Lung (tissue), 12 donors: ENCODE data around the gene PASK. TPM values are rescaled to one million over a fixed set of nuclear protein-coding genes. Genes with fewer than 3 reads are reported as not detected.

ENCODE experiments used
- ATAC-seq: fragments of 200-7000 bp; cut with Tn5 transposase; one replicate; pipeline ENCODE4 v1.9.1; 2020; ENCODE audit warnings: moderate number of reproducible peaks; ENCODE audit not compliant: insufficient read depth, low FRiP score
- DNase-seq, 3 donors: peaks; one replicate each; pipeline ENCODE4 v3.0.0-alpha.2; 2013 to 2017
- H3K27ac ChIP-seq, 2 donors: one replicate each; pipeline ENCODE4 v1.5.1; 2013; ENCODE audit warnings: mild to moderate bottlenecking in 2 of 2, moderate library complexity in 2 of 2, control low read depth in 1 of 2, inconsistent platforms in 1 of 2, low read depth in 1 of 2, low read length in 1 of 2
- H3K27me3 ChIP-seq, 3 donors: one replicate each; pipeline ENCODE4 v1.5.1; 2013; ENCODE audit warnings: low read length in 2 of 3; ENCODE audit not compliant: control insufficient read depth in 3 of 3, insufficient read depth in 3 of 3
- H3K36me3 ChIP-seq, 4 donors: one replicate each; pipeline ENCODE4 v1.5.1; 2013; ENCODE audit warnings: low read length in 4 of 4, mild to moderate bottlenecking in 1 of 4, moderate library complexity in 1 of 4; ENCODE audit not compliant: control insufficient read depth in 4 of 4, insufficient read depth in 4 of 4
- H3K4me1 ChIP-seq, 5 donors: one replicate each; pipeline ENCODE4 v1.5.1; 2013; ENCODE audit warnings: low read length in 5 of 5, mild to moderate bottlenecking in 2 of 5, moderate library complexity in 1 of 5; ENCODE audit not compliant: control insufficient read depth in 5 of 5, insufficient read depth in 5 of 5
- H3K4me3 ChIP-seq: one replicate; pipeline ENCODE4 v1.5.1; 2013; ENCODE audit warnings: mild to moderate bottlenecking, control low read depth, moderate library complexity
- H3K9ac ChIP-seq, 2 donors: one replicate each; pipeline ENCODE4 v1.5.1; 2013; ENCODE audit warnings: low read length in 2 of 2, control low read depth in 1 of 2; ENCODE audit not compliant: insufficient read depth in 1 of 2
- H3K9me3 ChIP-seq, 4 donors: one replicate each; pipeline ENCODE4 v1.5.1; 2013; ENCODE audit warnings: low read length in 3 of 4, mild to moderate bottlenecking in 1 of 4, moderate library complexity in 1 of 4; ENCODE audit not compliant: control insufficient read depth in 4 of 4, insufficient read depth in 3 of 4
- CTCF ChIP-seq: IDR thresholded peaks from 2 replicates; pipeline ENCODE4 v1.5.1; 2012; ENCODE audit warnings: mild to moderate bottlenecking; ENCODE audit errors: control extremely low read depth, extremely low read depth
- WGBS, 2 donors: extraction: QIAGEN DNeasy Blood & Tissue Kit; methylation state at CpG; one replicate each; pipeline ENCODE4 v1.1.7; 2013; 5-methylcytosine and 5-hydroxymethylcytosine counted together
- polyA plus RNA-seq, 2 donors: library from polyadenylated mRNA; stranded (reverse); fragments of 200-250 nt; gene quantifications; one replicate each; pipeline ENCODE4 v1.2.1, GENCODE V29; 2013
- total RNA-seq, 2 donors: library from RNA; depleted of rRNA in 1 of 2; stranded (reverse); fragments of >200 nt in 1 of 2; gene quantifications; one replicate each; pipeline ENCODE4 v1.2.1, GENCODE V29; 2014 to 2021
- donor health status: control.
- donor health status: control.
- donor health status: Bipolar disorder and iron deficiency.
- donor health status: healthy.
- donor health status: DM: yes; HTN: yes; CAD: no.

PASK gene
- total and polyA plus RNA-seq, 4 donors = 3.5 to 21.8 (median 13.2) TPM

GRCh38 chr2:241177526-241178334 is 28.5 kb upstream of the PASK start:
- ATAC-seq (no peak), DNase-seq (no peak)
- Histone ChIP-seq H3K4me3 (no peak overlapping the region), H3K36me3 (peaks cover 8 to 27% (median 12%) of the 10 kb centered on the region in 4 donors), H3K27me3 (no peaks in the 10 kb centered on the region), H3K9ac (no peak overlapping the region), H3K27ac (no peak overlapping the region), H3K4me1 (peaks cover 0 to 2% (median 0%) of the 10 kb centered on the region in 5 donors), H3K9me3 (no peaks in the 10 kb centered on the region)
- WGBS, 2 donors = 95 to 96% methylated on average over 12 of the region's 12 CpGs
- no peak for TF ChIP-seq CTCF

- WGBS, 2 donors = 93 to 95% methylated on average over 2 of the region's 2 CpGs
- no peak for DNase-seq
- no peak overlapping the region for H3K27ac ChIP-seq
- TF ChIP-seq CTCF = no peak
- no peaks in the 10 kb centered on the region for H3K27me3 ChIP-seq
- no peak overlapping the region for H3K4me3 ChIP-seq
- no peak for ATAC-seq
- H3K36me3 ChIP-seq = peaks cover 26 to 37% (median 32%) of the 10 kb centered on the region in 4 donors
- no peak overlapping the region for H3K9ac ChIP-seq
- peaks cover 0 to 9% (median 5%) of the 10 kb centered on the region in 4 donors for H3K9me3 ChIP-seq
- H3K4me1 ChIP-seq = no peaks in the 10 kb centered on the region
These were observed 24.3 kb upstream of the PASK start for GRCh38 chr2:241173557-241173956.

GRCh38 chr2:241168366-241168765 is 19.1 kb upstream of the PASK start:
- H3K9me3 ChIP-seq = peaks cover 0 to 9% (median 5%) of the 10 kb centered on the region in 4 donors
- no peak overlapping the region for H3K9ac ChIP-seq
- no peaks in the 10 kb centered on the region for H3K27me3 ChIP-seq
- H3K4me1 ChIP-seq = no peaks in the 10 kb centered on the region
- WGBS, 2 donors = 96 to 97% methylated on average over 15 of the region's 15 CpGs
- no peak for ATAC-seq
- no peak overlapping the region for H3K4me3 ChIP-seq
- no peak for TF ChIP-seq CTCF
- peaks cover 31 to 47% (median 42%) of the 10 kb centered on the region in 4 donors for H3K36me3 ChIP-seq
- no peak overlapping the region for H3K27ac ChIP-seq
- no peak for DNase-seq
